Neural cell (in vitro differentiated cells): ENCODE measurements around the gene PRCC. TPM values are rescaled to one million over a fixed set of nuclear protein-coding genes. Genes with fewer than 3 reads are reported as not detected.

Experiments used
- H2AFZ ChIP-seq: fragments of 200-600, 300-800 bp; sonication (generic), shearing (Covaris generic); 2 replicates; pipeline ENCODE4 v1.6.0; 2014; ENCODE audit warnings: low read depth, mild to moderate bottlenecking, antibody characterized with exemption, low read length, moderate library complexity
- H3F3A ChIP-seq: fragments of 200-600 bp; shearing (Covaris generic); 2 replicates; pipeline ENCODE4 v1.6.1; 2016; ENCODE audit warnings: mild to moderate bottlenecking, moderate library complexity, mixed read lengths, antibody characterized with exemption, low read length; ENCODE audit not compliant: insufficient read depth, poor library complexity, severe bottlenecking
- H3K27ac ChIP-seq: fragments of 200-600, 300-800 bp; sonication (generic), shearing (Covaris generic); 2 replicates; pipeline ENCODE4 v1.5.1; 2014; ENCODE audit warnings: mild to moderate bottlenecking, low read length, moderate library complexity
- H3K27me3 ChIP-seq: fragments of 300-800, 200-600 bp; sonication (generic), shearing (Covaris generic); 2 replicates; pipeline ENCODE4 v1.6.0; 2014; ENCODE audit warnings: mild to moderate bottlenecking, low read depth, low read length, moderate library complexity; ENCODE audit not compliant: insufficient read depth
- H3K36me3 ChIP-seq: fragments of 300-800, 200-600 bp; sonication (generic), shearing (Covaris generic); 2 replicates; pipeline ENCODE4 v1.5.1; 2014; ENCODE audit warnings: mild to moderate bottlenecking, antibody characterized with exemption, low read length, moderate library complexity; ENCODE audit not compliant: insufficient read depth
- H3K4me2 ChIP-seq: fragments of 300-800, 200-600 bp; sonication (generic), shearing (Covaris generic); 2 replicates; pipeline ENCODE4 v1.6.0; 2014; ENCODE audit warnings: mild to moderate bottlenecking, low read length
- H3K4me3 ChIP-seq: fragments of 300-800, 200-600 bp; sonication (generic), shearing (Covaris generic); 2 replicates; pipeline ENCODE4 v1.5.1; 2014; ENCODE audit warnings: mild to moderate bottlenecking, low read length, moderate library complexity
- H3K79me2 ChIP-seq: fragments of 200-600 bp; shearing (Covaris generic); replicated peaks from 2 replicates; pipeline ENCODE4 v1.6.0; 2014; ENCODE audit warnings: mild to moderate bottlenecking, low read length, moderate library complexity; ENCODE audit not compliant: insufficient read depth
- H3K9ac ChIP-seq: fragments of 300-800, 200-600 bp; sonication (generic), shearing (Covaris generic); 2 replicates; pipeline ENCODE4 v1.6.1; 2016; ENCODE audit warnings: mild to moderate bottlenecking, low read length, mixed read lengths
- H3K9me2 ChIP-seq: fragments of 200-600 bp; shearing (Covaris generic); 2 replicates; pipeline ENCODE4 v1.6.1; 2016; ENCODE audit warnings: mild to moderate bottlenecking, low read length, mixed read lengths; ENCODE audit not compliant: insufficient read depth
- H3K9me3 ChIP-seq: fragments of 200-600, 300-800 bp; sonication (generic), shearing (Covaris generic); 2 replicates; pipeline ENCODE4 v1.6.1; 2016; ENCODE audit warnings: mild to moderate bottlenecking, mixed run types, low read length, moderate library complexity, mixed read lengths
- H4K20me1 ChIP-seq: fragments of 200-600 bp; shearing (Covaris generic); 2 replicates; pipeline ENCODE4 v1.6.1; 2016; ENCODE audit warnings: mild to moderate bottlenecking, mixed run types; ENCODE audit not compliant: insufficient read depth
- EP300 ChIP-seq: fragments of 450-650 bp; conservative IDR thresholded peaks from 2 replicates; pipeline ENCODE4 v1.6.1; 2014; ENCODE audit warnings: antibody characterized with exemption, mild to moderate bottlenecking, moderate library complexity; ENCODE audit not compliant: poor library complexity, severe bottlenecking
- EZH2 ChIP-seq: fragments of 200-600, 300-800 bp; shearing (Covaris generic), sonication (generic); IDR thresholded peaks from 2 replicates; pipeline ENCODE4 v1.6.1; 2014; ENCODE audit warnings: antibody characterized with exemption, low read length, borderline replicate concordance, mild to moderate bottlenecking; ENCODE audit not compliant: insufficient read depth, poor library complexity, severe bottlenecking
- MXI1 ChIP-seq: fragments of 450-650 bp; conservative IDR thresholded peaks from 2 replicates; pipeline ENCODE4 v1.6.1; 2014; ENCODE audit warnings: antibody characterized with exemption, mild to moderate bottlenecking; ENCODE audit not compliant: poor library complexity, severe bottlenecking
- POLR2AphosphoS5 ChIP-seq: IDR thresholded peaks from 2 replicates; pipeline ENCODE4 v1.6.1; 2012
- RAD21 ChIP-seq: fragments of 450-650 bp; conservative IDR thresholded peaks from 2 replicates; pipeline ENCODE4 v1.6.1; 2014; ENCODE audit warnings: antibody characterized with exemption, mild to moderate bottlenecking, moderate library complexity
- SMC3 ChIP-seq: fragments of 450-650 bp; conservative IDR thresholded peaks from 2 replicates; pipeline ENCODE4 v1.6.1; 2014; ENCODE audit warnings: antibody characterized with exemption, mild to moderate bottlenecking, moderate library complexity; ENCODE audit not compliant: poor library complexity
- TAF1 ChIP-seq: IDR thresholded peaks from 2 replicates; pipeline ENCODE4 v1.6.1; 2012; ENCODE audit warnings: low read depth
- polyA plus RNA-seq: library from polyadenylated mRNA; depleted of rRNA; stranded (reverse); fragments of >200 nt; gene quantifications from 2 replicates; pipeline ENCODE4 v1.2.3, GENCODE V29; 2014
- TF ChIP-seq, protein P1 (sequence below): fragments of 450-650 bp; IDR thresholded peaks from 2 replicates; pipeline ENCODE4 v1.5.1; 2014; ENCODE audit warnings: antibody characterized with exemption, mild to moderate bottlenecking, moderate library complexity; ENCODE audit not compliant: poor library complexity, severe bottlenecking
- TF ChIP-seq, protein P2 (sequence below): IDR thresholded peaks from 2 replicates; pipeline ENCODE4 v1.6.1; 2012; ENCODE audit warnings: borderline replicate concordance

The PRCC gene
- polyA plus RNA-seq, 1 donor from 2014 or later = 17.5 TPM

DNA sequence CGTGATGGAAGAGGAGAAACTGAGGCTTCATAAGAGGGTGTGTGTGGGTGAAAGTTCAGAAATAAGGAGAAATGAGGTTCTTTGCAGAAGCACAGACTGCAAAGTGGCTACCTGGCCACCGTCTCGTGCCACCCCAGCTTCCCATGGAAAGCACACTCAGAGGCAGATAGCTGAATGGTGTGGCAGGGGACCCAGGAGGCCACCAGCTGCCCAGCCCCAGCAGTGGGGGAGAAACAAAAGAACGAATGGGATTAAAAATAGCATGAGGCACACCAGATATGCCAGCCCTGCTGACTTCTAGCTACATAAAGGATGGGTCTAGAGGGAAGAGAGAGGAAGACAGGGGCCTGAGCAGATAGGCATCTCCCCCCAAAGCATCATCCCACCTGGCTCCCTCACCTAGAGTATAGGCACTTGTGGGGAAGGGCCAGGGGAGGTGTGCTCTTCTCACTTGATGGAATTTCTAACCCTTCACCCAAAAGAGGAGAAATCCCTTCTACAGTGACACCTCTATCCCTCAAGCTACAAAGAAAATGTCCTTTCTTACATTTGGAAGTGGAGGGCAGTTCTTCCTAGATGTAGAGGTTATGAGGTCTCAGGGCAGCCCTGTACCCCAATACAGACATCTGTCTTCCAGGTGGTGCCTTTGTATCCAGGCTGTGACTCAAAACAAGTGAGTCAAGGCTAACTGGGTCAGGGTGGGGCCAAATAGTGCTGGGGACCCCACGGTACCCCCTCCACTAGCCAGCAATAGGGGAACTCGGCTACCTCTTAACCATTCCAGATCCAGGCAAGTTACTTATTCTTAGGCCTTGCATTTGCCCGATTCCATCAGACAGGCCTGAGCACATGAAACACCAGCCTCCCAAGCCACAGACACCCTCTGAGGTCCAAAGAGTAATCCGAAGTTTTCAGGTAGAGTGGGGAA, 19.3 kb upstream of the PRCC start:
- no peak for TF ChIP-seq SMC3
- no peak for TF ChIP-seq MXI1
- Histone ChIP-seq H3K9me3 (no peaks in the 10 kb centered on the region), H2AFZ (no peak overlapping the region), H3F3A (no peaks in the 10 kb centered on the region), H3K4me2 (peak overlapping the region; percentile 89), H3K9ac (peak overlapping the region; percentile 85), H3K36me3 (no peaks in the 10 kb centered on the region), H3K27ac (peak overlapping the region; percentile 93), H3K79me2 (peaks cover 72% of the 10 kb centered on the region), H3K27me3 (no peaks in the 10 kb centered on the region), H3K9me2 (no peaks in the 10 kb centered on the region), H3K4me3 (peak overlapping the region; percentile 89), H4K20me1 (no peaks in the 10 kb centered on the region)

DNA sequence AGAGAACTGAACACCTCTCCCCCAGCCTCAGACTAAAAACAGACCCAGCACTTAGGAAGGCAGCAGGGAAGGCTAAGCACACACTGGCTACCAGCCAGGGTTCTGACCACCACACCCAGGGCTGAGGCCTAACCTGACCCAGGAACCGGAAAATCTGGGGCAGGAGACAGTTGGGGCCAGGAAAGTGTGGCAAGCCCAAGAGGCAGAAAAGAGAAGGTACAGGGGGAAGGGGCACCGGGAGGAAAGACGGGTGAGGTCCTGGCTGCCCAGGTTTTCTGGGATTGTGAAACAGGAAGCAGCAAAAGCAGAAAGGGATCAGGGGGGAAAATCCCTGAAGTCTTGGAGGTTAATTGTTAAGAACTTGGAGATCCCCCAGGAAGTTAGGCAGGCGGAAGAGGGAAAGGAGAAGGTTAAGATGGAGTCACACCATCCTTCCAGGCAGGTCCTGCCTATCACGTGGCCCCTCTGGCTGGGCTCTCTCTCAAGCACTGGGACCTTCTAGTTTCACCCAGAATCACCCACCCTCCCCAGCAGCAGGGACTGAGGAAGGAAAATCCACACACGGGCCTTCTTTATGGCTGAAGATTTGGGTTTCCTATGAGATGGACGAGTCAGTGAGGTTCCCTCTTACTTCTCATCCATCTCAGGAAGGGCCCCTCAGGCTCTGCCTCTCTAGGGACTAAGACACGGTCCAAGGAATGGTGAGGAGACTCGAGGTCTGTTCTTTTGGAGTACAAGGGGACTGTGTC, 18.5 kb upstream of the PRCC start:
- Histone ChIP-seq H3K4me3 (peak overlapping the region; percentile 89), H3K27ac (peak overlapping the region; percentile 93), H3K9me2 (no peaks in the 10 kb centered on the region), H3K27me3 (no peaks in the 10 kb centered on the region), H3K36me3 (no peaks in the 10 kb centered on the region), H4K20me1 (no peaks in the 10 kb centered on the region), H3K9me3 (no peaks in the 10 kb centered on the region), H3K9ac (no peak overlapping the region), H2AFZ (no peak overlapping the region), H3K4me2 (no peak overlapping the region), H3K79me2 (peaks cover 77% of the 10 kb centered on the region), H3F3A (no peaks in the 10 kb centered on the region)
- no peak for TF ChIP-seq MXI1
- no peak for TF ChIP-seq RAD21
- no peak for TF ChIP-seq POLR2AphosphoS5

DNA sequence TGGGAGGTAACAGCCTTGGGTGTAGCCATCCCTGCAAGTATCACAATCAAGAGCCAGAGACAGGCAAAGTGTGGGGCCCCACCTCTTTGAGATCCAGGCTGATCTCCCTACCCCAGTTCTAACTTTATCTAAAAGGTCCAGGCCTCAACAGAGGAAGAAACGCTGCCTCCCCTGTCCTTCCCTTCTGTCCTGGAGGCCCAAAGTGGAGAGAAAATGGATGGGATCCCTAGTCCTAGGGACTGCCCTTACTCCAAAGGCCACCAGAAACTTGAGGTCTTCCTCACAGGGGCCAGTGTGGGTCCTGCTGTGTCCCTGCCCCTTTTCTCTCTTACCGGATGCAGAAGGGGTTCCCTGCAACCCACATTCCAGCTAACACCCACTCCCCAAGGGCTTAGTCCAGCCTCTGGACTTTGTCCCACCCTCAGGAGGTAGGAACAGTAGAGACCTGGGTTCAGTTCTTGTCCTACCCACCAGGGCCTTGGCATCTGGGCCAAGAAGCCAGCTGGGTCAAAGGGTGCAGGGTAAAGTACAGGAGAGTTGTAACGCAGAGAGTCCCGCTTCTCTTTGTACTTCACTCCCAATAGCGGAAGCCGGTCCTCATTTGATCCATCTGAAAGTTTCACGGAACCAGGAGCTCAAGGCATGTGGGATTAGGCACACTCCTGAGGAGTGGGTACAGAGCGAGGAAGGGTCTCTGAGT, 17.8 kb upstream of the PRCC start:
- Histone ChIP-seq H3K79me2 (peaks cover 77% of the 10 kb centered on the region), H2AFZ (no peak overlapping the region), H3K9ac (peak overlapping the region; percentile 94), H4K20me1 (no peaks in the 10 kb centered on the region), H3K4me3 (peak overlapping the region; percentile 89), H3K9me2 (no peaks in the 10 kb centered on the region), H3K36me3 (no peaks in the 10 kb centered on the region), H3K27ac (no peak overlapping the region), H3K4me2 (no peak overlapping the region), H3K9me3 (no peaks in the 10 kb centered on the region), H3K27me3 (no peaks in the 10 kb centered on the region), H3F3A (no peaks in the 10 kb centered on the region)
- no peak for TF ChIP-seq EZH2
- TF ChIP-seq, protein P1, sequence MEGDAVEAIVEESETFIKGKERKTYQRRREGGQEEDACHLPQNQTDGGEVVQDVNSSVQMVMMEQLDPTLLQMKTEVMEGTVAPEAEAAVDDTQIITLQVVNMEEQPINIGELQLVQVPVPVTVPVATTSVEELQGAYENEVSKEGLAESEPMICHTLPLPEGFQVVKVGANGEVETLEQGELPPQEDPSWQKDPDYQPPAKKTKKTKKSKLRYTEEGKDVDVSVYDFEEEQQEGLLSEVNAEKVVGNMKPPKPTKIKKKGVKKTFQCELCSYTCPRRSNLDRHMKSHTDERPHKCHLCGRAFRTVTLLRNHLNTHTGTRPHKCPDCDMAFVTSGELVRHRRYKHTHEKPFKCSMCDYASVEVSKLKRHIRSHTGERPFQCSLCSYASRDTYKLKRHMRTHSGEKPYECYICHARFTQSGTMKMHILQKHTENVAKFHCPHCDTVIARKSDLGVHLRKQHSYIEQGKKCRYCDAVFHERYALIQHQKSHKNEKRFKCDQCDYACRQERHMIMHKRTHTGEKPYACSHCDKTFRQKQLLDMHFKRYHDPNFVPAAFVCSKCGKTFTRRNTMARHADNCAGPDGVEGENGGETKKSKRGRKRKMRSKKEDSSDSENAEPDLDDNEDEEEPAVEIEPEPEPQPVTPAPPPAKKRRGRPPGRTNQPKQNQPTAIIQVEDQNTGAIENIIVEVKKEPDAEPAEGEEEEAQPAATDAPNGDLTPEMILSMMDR = no peak
- TF ChIP-seq SMC3 = no peak
- TF ChIP-seq, protein P2, sequence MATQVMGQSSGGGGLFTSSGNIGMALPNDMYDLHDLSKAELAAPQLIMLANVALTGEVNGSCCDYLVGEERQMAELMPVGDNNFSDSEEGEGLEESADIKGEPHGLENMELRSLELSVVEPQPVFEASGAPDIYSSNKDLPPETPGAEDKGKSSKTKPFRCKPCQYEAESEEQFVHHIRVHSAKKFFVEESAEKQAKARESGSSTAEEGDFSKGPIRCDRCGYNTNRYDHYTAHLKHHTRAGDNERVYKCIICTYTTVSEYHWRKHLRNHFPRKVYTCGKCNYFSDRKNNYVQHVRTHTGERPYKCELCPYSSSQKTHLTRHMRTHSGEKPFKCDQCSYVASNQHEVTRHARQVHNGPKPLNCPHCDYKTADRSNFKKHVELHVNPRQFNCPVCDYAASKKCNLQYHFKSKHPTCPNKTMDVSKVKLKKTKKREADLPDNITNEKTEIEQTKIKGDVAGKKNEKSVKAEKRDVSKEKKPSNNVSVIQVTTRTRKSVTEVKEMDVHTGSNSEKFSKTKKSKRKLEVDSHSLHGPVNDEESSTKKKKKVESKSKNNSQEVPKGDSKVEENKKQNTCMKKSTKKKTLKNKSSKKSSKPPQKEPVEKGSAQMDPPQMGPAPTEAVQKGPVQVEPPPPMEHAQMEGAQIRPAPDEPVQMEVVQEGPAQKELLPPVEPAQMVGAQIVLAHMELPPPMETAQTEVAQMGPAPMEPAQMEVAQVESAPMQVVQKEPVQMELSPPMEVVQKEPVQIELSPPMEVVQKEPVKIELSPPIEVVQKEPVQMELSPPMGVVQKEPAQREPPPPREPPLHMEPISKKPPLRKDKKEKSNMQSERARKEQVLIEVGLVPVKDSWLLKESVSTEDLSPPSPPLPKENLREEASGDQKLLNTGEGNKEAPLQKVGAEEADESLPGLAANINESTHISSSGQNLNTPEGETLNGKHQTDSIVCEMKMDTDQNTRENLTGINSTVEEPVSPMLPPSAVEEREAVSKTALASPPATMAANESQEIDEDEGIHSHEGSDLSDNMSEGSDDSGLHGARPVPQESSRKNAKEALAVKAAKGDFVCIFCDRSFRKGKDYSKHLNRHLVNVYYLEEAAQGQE = no peak
- TF ChIP-seq MXI1 = no peak
- no peak for TF ChIP-seq EP300
- no peak for TF ChIP-seq RAD21
- TF ChIP-seq POLR2AphosphoS5 = no peak
- no peak for TF ChIP-seq TAF1
